BE2C (cell line): ENCODE measurements around the gene UCHL5.

ENCODE experiments used
- DNase-seq: peaks from one replicate; pipeline ENCODE4 v3.0.0-alpha.2; 2020
- H3K27me3 ChIP-seq: fragments of 250-450 bp; sonication (Bioruptor Pico); 2 replicates; pipeline ENCODE4 v1.5.1; 2020; ENCODE audit warnings: mild to moderate bottlenecking
- H3K36me3 ChIP-seq: fragments of 250-450 bp; sonication (Bioruptor Pico); 2 replicates; pipeline ENCODE4 v1.5.1; 2020; ENCODE audit warnings: mild to moderate bottlenecking
- H3K4me1 ChIP-seq: fragments of 250-450 bp; sonication (Bioruptor Pico); 2 replicates; pipeline ENCODE4 v1.5.1; 2020
- H3K4me3 ChIP-seq: 2 replicates; pipeline ENCODE4 v1.5.1; 2011; ENCODE audit warnings: low read depth, low read length
- H3K9me3 ChIP-seq: fragments of 250-450 bp; sonication (Bioruptor Pico); 2 replicates; pipeline ENCODE4 v1.5.1; 2020
- TF ChIP-seq, protein P1 (sequence below): IDR thresholded peaks from 2 replicates; pipeline ENCODE4 v1.5.1; 2012; ENCODE audit warnings: mild to moderate bottlenecking, low read depth, low read length

UCHL5 gene

DNA sequence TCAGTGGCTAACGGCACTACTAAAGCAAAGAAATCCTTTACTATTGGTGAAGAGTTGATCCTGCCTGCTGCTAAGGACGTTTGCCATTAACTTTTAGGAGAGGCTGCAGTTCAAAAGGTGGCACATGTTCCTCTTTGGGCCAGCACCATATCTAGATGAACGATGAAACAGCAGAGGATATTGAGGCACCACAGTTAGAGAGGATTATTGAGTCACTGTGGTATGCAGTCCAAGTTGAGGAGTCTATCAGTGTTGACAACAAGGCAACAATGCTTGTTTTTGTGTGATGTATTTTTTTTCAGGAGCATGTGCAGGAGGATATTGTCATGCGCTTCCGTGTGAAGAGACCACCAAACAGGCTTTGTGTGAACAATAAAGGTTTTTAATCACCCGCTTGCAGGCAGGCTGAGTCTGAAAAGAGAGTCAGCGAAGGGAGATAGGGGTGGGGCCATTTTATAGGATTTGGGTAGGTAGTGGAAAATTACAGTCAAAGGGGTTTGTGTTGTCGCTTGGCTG lies 80.9 kb downstream of the UCHL5 start:
- H3K27me3 ChIP-seq, result no peaks in the 10 kb centered on the region
- H3K9me3 ChIP-seq, result no peaks in the 10 kb centered on the region
- TF ChIP-seq, protein P1, sequence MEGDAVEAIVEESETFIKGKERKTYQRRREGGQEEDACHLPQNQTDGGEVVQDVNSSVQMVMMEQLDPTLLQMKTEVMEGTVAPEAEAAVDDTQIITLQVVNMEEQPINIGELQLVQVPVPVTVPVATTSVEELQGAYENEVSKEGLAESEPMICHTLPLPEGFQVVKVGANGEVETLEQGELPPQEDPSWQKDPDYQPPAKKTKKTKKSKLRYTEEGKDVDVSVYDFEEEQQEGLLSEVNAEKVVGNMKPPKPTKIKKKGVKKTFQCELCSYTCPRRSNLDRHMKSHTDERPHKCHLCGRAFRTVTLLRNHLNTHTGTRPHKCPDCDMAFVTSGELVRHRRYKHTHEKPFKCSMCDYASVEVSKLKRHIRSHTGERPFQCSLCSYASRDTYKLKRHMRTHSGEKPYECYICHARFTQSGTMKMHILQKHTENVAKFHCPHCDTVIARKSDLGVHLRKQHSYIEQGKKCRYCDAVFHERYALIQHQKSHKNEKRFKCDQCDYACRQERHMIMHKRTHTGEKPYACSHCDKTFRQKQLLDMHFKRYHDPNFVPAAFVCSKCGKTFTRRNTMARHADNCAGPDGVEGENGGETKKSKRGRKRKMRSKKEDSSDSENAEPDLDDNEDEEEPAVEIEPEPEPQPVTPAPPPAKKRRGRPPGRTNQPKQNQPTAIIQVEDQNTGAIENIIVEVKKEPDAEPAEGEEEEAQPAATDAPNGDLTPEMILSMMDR, result no peak
- H3K4me3 ChIP-seq, result no peak overlapping the region
- no peaks in the 10 kb centered on the region for H3K36me3 ChIP-seq
- H3K4me1 ChIP-seq, result peaks cover 13% of the 10 kb centered on the region
- no peak for DNase-seq

DNA sequence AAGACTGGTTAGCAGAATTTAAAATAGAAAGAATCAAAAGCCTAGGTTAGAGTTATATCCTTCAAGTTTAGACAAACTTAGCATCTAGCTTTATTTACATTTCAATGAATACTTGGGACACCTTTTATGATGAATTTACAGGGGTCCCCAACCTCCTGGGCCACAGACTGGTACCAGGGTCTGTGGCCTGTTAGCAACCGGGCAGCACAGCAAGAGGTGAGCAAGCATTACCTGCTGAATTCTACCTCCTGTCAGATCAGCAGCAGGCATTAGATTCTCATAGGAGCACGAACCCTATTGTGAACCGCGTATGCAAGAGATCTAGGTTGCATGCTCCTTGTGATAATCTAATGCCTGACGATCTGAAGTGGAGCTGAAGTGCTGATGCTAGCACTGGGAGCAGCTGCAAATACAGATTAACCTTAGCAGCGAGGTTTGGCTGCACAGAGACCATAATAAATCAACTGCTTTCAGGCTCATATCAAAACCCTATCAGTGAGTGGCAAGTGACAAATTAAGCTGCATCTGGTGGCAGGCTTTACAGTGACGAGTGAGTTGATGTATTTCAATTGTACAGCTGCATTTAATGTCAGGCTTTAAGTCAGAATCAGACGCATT lies 82.0 kb downstream of the UCHL5 start:
- peaks cover 13% of the 10 kb centered on the region for H3K4me1 ChIP-seq
- no peaks in the 10 kb centered on the region for H3K36me3 ChIP-seq
- TF ChIP-seq, protein P1, result no peak
- peak; percentile 43 for DNase-seq
- H3K4me3 ChIP-seq, result no peak overlapping the region; the same call in 1 of the 2 replicates
- H3K27me3 ChIP-seq, result no peaks in the 10 kb centered on the region
- H3K9me3 ChIP-seq, result no peaks in the 10 kb centered on the region

DNA sequence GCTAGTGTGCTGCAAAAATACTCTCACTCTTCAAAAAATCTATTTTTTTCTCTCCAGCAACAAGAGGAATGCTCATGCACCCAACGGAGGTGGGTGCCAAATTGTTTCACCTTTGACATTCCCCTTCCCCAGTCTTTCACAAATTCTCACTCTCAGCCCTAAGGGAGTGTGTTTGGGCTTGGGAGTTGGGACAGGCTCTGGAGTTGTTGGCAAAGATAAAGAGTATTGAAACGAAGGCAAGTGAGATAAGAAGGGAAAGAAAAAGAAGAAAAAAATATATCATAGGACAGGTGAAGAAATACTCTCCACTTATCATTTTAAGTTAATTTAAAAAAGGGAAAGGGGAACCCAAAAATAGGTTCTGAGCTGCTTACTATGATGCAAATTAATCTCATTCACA lies 82.6 kb downstream of the UCHL5 start:
- TF ChIP-seq, protein P1, result no peak
- Histone ChIP-seq H3K36me3 (no peaks in the 10 kb centered on the region), H3K27me3 (no peaks in the 10 kb centered on the region), H3K4me3 (no peak overlapping the region), H3K4me1 (peaks cover 13% of the 10 kb centered on the region), H3K9me3 (no peaks in the 10 kb centered on the region)
- DNase-seq, result no peak

DNA sequence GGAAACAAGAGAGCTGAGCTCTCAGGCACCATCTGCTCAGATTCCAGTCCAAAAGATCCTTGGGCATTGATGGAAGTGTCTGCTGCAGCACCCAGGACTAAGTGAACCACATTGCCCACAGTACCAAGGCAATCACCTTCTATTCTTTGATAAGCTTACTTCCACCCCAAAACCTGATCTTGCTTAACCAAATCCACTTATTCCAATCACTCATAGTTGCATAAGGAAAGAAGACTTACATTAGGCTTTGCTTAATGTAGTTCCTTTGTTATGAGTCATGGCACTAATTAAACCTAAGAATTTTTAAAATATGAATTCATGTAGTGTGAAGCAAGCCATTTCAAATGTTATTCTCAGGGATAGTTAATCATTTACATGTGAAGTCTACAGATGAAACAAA lies 84.5 kb downstream of the UCHL5 start:
- no peaks in the 10 kb centered on the region for H3K27me3 ChIP-seq
- no peaks in the 10 kb centered on the region for H3K9me3 ChIP-seq
- no peaks in the 10 kb centered on the region for H3K36me3 ChIP-seq
- peaks cover 24% of the 10 kb centered on the region for H3K4me1 ChIP-seq
- no peak for DNase-seq
- TF ChIP-seq, protein P1, result no peak
- H3K4me3 ChIP-seq, result no peak overlapping the region

DNA sequence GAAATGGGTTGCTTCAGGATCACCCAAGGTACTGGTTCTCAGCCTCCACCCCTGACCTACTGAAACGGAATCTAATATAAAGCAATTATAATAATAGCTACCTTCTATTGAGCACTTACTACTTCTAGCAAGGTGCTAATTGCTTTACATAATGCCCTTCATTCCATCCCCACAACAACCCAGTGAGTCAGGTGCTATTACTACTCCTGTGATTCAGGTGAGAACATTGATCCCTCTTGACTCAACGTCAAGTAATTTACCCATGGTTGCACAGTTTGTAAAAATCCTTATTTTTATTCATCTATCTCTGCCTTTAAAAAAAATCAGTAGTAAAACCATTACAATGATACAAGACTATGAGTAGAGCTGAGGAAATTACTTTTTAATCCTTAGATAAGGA lies 85.2 kb downstream of the UCHL5 start:
- H3K4me3 ChIP-seq, result no peak overlapping the region
- no peaks in the 10 kb centered on the region for H3K27me3 ChIP-seq
- H3K36me3 ChIP-seq, result no peaks in the 10 kb centered on the region
- TF ChIP-seq, protein P1, result no peak
- H3K4me1 ChIP-seq, result peaks cover 24% of the 10 kb centered on the region
- no peaks in the 10 kb centered on the region for H3K9me3 ChIP-seq
- no peak for DNase-seq

DNA sequence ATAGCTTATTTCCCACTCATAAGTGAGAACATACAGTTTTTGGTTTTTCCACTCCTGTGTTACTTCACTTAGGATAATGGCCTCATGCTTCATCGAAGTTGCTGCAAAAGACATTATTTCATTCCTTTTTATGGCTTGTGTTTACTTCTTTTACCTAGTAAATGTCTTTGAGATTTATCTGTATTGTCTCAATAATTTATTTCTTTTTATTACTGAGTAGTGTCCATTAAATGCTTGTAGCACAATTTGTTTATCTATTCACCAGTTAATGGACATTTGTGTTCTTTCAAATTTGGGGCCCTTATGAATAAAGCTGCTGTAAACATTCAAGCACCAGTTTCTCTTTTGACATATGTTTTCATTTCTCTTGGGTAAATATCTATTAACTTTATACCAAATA lies 86.0 kb downstream of the UCHL5 start:
- no peaks in the 10 kb centered on the region for H3K36me3 ChIP-seq
- no peak overlapping the region for H3K4me3 ChIP-seq
- H3K4me1 ChIP-seq, result peaks cover 24% of the 10 kb centered on the region
- no peaks in the 10 kb centered on the region for H3K9me3 ChIP-seq
- TF ChIP-seq, protein P1, result no peak
- no peak for DNase-seq
- no peaks in the 10 kb centered on the region for H3K27me3 ChIP-seq
